Activated CD4-positive, alpha-beta T cell treated with anti-CD3 and anti-CD28 coated beads for 1 hour (primary cell): Measurements from ENCODE around the gene C1orf159.

Experiments
- DNase-seq: peaks from one replicate; pipeline ENCODE4 v3.0.0-alpha.2; 2020

Gene C1orf159

DNA sequence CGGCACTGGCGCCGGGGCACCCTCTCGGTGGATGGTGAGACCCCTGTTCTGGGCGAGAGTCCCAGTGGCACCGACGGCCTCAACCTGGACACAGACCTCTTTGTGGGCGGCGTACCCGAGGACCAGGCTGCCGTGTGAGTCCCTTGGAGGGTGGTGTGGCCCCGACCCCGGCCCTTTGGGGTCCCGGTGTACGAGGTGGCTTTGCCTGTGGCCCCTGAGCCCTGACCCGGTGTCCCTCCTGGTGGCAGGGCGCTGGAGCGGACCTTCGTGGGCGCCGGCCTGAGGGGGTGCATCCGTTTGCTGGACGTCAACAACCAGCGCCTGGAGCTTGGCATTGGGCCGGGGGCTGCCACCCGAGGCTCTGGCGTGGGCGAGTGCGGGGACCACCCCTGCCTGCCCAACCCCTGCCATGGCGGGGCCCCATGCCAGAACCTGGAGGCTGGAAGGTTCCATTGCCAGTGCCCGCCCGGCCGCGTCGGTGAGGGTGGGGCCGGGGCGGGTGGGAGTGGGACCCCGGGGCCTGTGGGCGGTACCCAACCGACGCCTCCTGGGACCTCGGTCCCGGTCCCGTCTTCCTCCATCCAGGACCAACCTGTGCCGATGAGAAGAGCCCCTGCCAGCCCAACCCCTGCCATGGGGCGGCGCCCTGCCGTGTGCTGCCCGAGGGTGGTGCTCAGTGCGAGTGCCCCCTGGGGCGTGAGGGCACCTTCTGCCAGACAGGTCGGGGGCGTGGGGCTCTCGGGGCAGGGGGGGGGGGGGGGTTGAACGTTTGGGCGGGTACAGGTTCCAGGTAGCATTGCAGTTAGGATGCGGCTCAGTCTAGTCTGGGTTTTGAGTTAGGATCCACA is 66.3 kb downstream of the C1orf159 start:
- DNase-seq, result no peak

DNA sequence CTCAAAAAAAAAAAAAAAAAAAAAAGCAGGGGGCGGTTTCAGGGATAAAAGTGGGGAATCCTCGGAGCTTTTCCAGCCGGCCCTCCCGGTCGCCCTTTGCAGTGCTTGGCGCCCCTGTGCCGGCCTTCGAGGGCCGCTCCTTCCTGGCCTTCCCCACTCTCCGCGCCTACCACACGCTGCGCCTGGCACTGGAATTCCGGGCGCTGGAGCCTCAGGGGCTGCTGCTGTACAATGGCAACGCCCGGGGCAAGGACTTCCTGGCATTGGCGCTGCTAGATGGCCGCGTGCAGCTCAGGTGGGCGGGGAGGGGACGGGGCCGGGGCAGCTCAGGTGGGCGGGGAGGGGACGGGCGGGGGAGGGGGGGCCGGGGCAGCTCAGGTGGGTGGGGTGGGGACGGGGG is 67.1 kb downstream of the C1orf159 start:
- DNase-seq, result no peak

DNA sequence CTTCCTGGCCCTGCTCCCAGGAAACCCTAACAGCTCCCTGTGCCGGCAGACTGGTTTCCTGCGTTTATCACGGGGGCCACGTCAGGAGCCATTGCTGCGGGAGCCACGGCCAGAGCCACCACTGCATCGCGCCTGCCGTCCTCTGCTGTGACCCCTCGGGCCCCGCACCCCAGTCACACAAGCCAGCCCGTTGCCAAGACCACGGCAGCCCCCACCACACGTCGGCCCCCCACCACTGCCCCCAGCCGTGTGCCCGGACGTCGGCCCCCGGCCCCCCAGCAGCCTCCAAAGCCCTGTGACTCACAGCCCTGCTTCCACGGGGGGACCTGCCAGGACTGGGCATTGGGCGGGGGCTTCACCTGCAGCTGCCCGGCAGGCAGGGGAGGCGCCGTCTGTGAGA is 67.9 kb downstream of the C1orf159 start:
- DNase-seq, result no peak

DNA sequence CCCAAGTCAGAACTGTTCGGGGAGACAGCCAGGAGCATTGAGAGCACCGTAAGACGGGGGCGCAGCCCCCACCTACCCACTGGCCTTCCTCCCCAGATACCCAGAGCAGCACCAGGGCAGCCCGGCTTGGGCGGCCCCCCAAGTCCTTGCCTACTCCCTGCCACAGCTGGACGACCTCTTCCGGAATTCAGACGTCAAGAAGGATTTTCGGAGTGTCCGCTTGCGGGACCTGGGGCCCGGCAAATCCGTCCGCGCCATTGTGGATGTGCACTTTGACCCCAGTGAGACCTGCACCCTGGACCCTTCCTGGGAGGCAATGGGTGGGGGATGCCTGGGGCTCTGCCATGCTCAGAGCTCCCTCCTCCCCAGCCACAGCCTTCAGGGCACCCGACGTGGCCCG is 68.5 kb downstream of the C1orf159 start:
- no peak for DNase-seq

DNA sequence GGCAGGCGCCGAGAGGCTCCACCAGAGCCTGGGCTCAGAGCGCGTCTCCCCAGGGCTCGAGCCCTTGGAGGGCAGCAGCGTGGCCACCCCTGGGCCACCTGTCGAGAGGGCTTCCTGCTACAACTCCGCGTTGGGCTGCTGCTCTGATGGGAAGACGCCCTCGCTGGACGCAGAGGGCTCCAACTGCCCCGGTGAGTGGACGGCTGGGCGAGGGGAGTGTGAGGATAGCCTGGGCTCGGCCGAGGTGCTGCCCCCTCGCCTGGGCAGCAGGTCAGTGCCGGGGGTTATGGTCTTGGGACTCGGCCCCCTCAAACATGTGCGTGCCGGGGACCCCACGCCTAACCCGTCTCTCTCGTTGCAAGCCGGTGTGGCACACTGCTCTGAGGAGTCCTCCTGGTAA is 69.1 kb downstream of the C1orf159 start:
- no peak for DNase-seq

DNA sequence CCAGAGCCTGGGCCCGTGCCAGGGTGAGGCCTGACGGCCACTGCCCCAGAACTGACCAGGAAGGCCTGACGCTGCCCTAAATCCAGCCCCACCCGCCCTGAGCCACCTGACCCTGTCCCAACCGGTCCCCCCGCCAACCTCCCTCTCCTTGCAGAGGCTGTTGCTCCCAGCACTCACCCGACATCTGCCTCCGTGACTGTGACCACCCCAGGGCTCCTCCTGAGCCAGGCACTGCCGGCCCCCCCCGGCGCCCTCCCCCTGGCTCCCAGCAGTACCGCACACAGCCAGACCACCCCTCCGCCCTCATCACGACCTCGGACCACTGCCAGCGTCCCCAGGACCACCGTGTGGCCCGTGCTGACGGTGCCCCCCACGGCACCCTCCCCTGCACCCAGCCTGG is 69.6 kb downstream of the C1orf159 start:
- DNase-seq, result no peak

DNA sequence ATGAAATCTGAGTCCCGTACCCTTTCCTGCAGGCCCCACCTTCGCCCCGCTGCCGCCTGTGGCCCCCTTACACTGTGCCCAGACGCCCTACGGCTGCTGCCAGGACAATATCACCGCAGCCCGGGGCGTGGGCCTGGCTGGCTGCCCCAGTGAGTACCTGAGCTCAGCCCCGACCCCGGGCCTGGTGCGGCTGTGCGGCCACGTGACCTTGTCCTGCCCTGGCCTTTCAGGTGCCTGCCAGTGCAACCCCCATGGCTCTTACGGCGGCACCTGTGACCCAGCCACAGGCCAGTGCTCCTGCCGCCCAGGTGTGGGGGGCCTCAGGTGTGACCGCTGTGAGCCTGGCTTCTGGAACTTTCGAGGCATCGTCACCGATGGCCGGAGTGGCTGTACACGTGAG is 70.8 kb downstream of the C1orf159 start:
- DNase-seq, result no peak

DNA sequence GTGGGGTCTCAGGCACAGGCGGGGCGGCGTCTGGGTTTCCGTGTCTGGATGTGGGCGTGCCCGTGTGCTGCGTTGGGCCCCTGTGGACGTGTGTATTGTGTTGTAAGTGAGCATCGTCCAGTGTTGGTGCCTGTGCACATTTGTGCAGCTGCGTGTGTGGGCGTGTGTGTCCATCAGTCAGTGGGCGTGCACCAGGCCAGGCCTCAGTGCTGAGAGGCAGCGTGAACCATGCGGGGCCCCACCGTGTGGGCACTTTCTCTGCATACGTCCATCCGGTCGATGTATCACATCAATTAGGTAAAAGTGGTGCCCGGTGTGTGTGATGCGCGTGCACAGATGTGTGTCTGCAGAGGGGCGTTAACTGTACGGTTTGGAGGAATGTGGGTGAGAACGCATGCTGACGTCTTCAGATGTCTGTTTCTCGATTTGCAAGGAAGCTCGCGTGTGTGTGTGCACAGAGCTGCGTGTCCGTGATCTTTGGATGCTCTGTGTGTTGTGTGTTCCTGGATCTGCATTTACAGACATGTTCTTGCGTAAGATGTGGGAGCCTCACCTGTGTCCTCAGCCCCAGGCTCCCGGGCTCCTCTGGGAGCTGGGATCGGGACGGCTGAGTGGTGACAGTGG is 71.3 kb downstream of the C1orf159 start:
- DNase-seq, result no peak

DNA sequence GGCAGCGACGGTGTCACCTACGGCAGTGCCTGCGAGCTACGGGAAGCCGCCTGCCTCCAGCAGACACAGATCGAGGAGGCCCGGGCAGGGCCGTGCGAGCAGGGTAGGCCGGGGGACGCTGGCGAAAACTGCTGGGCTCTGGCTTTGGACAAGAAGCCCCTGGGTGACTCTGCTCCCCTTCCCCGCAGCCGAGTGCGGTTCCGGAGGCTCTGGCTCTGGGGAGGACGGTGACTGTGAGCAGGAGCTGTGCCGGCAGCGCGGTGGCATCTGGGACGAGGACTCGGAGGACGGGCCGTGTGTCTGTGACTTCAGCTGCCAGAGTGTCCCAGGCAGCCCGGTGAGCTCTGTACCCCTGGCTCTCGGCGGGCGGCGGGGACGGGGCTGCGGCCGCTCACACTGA is 72.0 kb downstream of the C1orf159 start:
- no peak for DNase-seq

DNA sequence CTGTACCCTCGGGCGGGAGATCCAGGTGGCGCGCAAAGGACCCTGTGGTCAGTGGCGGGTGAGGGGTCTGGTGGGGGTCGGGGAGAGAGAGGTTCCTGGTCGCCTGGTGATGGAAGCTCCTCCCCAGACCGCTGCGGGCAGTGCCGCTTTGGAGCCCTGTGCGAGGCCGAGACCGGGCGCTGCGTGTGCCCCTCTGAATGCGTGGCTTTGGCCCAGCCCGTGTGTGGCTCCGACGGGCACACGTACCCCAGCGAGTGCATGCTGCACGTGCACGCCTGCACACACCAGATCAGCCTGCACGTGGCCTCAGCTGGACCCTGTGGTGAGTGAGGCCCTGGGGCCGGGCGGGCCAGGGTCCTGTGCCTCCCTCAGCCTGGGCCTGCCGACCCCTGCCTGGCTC is 72.5 kb downstream of the C1orf159 start:
- DNase-seq, result no peak

DNA sequence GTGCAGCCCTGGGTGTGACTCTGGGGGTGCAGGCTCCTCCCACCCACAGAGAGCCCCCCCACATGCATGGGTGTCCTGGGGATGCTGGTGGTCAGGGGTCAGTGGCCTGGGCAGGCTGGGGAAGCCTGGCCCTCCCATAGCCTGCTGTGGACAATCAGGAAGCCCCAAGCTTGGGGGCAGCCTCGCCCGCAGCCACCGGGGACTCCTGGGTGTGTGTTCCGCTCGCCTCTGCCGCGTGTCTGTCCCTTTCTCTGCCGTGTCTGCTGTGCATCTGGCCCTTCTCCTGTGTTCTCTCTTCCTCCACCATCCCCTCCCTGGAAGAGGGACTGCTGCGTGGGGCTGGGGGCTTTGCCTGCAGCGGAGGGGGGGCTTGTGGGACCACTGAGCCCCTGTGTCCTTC is 73.1 kb downstream of the C1orf159 start:
- DNase-seq, result no peak

DNA sequence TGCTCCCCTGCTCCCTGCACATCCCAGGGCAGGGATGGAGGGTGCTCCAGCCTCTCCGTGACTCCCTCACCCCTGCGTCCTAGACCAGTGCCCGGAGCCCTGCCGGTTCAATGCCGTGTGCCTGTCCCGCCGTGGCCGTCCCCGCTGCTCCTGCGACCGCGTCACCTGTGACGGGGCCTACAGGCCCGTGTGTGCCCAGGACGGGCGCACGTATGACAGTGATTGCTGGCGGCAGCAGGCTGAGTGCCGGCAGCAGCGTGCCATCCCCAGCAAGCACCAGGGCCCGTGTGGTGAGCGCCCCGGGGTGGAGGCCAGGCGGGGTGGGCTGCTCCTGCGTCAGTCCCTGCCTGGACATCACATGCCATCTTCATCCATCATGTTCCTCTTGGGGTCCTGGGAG is 74.0 kb downstream of the C1orf159 start:
- DNase-seq, result no peak

DNA sequence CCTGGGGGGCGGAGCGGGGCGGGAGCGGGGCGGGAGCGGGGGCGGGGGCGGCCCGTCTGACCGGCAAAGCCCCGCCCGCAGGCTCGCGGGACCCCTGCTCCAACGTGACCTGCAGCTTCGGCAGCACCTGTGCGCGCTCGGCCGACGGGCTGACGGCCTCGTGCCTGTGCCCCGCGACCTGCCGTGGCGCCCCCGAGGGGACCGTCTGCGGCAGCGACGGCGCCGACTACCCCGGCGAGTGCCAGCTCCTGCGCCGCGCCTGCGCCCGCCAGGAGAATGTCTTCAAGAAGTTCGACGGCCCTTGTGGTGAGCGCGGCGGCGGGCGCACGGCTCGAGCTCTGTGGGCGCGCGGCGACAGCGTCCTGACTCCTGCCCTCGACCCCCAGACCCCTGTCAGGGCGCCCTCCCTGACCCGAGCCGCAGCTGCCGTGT is 74.8 kb downstream of the C1orf159 start:
- DNase-seq, result no peak

DNA sequence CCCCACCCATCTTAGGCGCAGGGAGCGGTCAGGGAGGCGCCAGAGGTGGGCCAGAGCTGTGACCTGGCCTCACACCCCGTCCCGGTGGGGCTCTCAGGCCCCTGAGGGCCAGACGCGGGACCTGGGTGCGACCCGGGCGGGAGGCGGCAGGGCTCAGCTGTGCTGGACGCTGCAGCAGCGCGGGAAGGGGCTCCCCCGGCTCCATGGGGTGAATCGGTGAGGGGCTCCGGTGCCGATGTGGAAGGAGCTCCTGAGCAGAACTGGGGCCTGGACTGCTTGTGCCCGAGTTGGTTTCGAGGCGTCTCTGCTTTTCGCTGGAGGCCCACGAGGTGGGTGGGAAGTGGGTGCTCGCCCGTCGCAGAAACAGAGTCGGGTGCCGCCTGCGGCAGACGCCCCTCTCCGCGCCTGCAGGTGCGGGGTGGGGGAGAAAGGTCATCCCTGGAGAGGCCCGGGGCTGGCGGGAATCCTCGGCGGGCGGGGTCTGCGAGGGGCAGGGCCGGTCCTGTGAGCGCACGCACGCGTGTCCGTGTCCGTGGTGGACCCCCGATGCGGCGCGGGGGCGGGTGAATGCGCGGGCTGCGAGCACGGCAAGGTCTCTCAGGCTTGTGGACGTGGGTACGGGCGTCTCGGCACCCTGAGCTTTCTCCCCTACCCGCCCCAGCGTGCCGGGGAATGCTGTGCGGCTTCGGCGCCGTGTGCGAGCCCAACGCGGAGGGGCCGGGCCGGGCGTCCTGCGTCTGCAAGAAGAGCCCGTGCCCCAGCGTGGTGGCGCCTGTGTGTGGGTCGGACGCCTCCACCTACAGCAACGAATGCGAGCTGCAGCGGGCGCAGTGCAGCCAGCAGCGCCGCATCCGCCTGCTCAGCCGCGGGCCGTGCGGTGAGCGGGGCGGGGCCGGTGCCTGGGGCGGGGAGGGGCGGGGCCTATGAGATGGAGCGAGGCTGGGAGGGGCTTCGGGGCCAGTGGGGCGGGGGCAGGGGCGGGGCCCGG is 75.6 kb downstream of the C1orf159 start:
- peak; percentile 64 for DNase-seq

DNA sequence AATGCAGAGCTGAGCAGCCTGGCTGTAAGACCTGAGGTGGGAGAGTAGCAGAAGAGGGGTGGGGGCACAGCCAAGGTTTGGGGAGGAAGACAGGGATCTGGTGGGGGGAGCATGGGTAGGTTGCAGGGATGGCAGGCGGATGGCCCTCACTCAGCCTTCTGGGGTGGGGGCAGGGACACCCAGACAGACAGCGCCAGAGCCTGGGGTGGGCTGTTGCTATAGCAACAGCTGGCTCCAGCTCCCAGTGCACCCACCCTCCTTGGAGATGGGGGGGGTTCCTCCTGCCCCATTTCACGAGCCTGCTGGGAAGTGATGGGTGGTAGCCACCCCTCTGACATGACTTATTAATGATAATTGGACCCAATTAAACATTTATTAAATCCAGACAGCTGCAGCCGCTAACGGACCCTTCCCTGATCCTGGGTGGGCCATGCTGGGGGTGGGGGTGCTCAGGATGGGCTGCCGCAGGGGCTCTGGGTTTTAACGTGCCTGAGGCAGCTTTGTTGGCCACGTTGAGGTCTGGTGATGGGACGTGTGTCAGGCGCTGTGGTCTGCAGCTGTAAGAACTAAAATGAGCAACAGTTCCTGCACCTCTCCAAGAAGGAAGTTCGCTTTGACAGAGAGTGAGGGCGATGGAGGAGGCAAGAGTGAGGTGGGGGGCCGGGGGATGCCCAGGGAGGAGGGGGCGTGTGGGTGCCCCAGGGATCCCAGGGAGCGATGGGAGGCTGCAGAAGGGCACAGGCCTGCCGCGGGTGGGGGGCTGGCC is 76.6 kb downstream of the C1orf159 start:
- DNase-seq, result no peak

DNA sequence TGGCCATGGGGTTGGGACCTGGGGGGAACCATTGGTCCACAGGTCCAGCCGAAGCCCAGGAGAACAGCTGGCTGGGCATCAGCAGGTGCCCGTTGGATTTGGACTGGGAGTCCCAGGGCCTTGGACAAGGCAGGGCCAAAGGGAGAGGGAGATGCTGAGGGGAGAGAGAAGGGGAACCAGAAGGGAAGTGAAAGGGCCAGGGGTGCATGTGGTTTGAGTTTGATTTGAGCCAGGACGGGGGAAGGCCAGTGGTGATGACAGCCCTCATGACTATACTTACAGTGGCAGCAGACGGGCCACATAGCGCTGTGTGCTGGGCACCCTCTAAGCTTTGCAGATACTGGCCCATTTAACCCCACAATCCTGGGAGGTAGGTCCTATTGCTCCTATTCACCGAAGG is 77.2 kb downstream of the C1orf159 start:
- no peak for DNase-seq

DNA sequence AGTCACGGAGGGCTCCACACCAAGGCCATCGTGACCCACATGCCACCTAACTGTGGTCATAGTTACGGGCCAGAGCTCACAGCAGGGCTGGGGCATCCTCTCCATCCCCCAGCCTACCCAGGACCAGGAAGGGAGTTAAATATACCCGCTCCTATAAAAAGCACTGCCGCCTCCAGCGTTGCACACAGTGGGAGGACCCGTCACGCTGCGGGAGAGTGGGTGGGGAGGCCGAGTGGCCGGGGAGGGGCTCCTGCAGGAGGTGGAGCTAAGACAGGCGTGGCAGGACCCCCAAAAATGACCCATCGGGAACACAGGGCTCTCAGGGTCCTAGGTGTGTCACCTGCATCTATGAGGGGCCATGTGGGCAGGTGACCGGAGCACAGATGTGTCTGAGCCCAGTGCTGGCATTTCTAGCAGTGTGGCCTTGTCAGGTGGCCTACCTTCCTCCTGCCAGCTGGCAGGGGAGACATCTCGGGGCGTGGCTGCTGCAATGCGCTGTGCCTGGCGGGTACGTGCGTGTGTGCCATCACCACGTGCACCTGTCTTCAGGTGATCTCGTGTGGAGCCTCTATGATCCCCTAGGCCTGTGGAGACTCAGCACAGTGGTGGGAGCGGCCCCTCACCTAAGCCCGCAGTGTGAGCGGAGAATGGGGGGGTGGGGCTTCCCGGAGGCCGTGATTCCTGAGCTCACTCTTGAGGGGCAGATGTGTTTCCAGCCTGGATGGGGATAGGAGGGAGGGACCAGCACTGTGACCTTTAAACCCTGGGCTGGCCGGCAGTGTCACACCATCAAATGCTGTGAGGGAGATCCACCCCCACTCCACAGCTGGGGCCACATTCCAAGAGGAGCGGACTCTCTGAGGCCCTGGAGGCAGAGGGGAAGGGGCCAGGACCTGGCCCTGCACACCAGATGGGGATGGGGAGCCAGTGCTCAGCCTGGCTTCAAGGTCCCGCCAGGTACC is 78.2 kb downstream of the C1orf159 start:
- DNase-seq, result no peak

DNA sequence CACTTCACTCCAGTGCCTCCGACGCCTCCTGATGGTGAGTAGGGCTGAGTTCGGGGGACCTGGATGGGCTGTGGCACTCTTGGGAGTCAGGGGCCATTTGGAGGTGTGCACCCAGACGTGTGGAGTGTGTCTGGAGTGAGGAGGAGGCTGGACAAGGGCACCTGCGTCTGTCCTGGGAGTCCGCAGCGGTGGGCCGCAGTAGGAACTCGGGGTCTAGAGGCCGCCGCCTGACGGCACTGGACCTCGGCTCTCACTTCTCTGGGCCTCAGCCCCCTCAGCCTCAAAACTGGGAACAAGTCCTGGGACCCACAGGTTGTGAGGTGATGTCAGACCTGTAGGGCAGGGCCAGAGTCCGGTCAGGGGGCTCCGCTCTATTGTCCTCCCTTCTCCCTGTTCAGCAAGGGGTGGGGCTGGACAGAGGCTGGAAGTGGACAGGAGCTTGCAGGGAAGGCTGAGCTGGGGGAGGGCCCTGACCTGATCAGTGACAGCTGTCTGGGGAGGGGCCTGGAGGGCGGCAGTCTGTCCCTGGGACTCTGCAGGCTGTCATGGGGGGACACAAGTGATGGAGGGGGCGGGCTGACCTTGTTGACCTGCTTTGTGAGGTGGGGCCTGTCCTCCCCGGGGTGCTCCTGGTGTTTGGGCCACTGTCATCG is 80.5 kb downstream of the C1orf159 start:
- no peak for DNase-seq

DNA sequence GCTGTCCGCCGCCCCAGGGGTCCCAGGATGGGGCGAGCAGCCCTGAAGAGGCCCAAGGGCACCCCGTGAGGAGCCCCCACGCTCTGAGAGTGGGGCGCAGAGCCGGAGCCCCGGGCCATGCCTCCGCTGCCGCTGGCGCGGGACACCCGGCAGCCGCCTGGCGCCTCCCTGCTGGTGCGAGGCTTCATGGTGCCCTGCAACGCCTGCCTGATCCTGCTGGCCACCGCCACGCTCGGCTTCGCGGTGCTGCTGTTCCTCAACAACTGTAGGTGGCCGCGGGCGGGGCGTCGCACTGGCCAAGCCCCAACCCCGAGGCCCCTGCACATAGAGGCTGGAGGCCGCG is 81.5 kb downstream of the C1orf159 start:
- no peak for DNase-seq

DNA sequence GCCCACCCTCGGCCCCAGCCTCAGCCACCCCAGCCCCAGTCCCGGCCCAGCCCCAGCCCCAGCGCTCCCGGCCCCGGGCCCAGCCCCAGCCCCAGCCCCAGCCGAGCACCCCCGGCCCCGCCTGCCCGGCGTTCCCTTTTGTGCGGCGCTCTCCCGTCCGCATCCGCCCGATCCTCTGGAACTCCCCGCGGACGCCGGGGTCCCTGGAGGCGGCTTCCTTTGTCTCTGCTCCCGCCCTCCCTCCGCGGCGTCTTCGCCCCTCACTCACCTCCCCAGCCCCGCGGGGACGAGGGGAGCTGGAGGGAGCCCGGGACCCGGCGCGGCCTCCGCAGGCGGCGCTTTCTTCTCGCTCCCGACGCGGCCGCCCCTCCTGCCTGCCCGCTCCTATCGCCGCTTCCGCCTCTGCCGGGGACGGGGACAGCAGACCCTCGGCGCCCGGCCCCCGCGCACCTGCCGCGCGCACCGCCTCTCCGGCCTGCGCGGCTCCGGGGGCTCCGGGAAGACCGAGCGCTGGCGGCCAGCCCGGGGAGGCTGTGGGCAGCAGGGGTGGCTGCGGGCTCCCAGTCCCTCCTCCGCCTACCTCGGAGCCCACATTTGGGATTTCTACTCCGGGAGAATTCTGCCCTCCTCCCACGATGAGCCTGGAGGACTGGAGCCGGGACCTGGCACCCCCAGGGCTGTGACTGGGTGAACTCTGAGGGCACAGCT is 82.0 kb downstream of the C1orf159 start:
- DNase-seq, result no peak
